GM06990 (cell line): ENCODE data around the gene SLITRK2.

ENCODE experiments used
- DNase-seq: peaks from one replicate; pipeline ENCODE4 v3.0.0-alpha.2; 2011; ENCODE audit not compliant: insufficient read length; ENCODE audit errors: extremely low read depth
- H3K27me3 ChIP-seq: replicated peaks from 2 replicates; pipeline ENCODE4 v1.6.0; 2011; ENCODE audit warnings: low read length; ENCODE audit not compliant: control insufficient read depth, insufficient read depth
- H3K36me3 ChIP-seq: 2 replicates; pipeline ENCODE4 v1.5.1; 2011; ENCODE audit warnings: low read length; ENCODE audit not compliant: control insufficient read depth, insufficient read depth
- H3K4me3 ChIP-seq: replicated peaks from 2 replicates; pipeline ENCODE4 v1.5.1; 2011; ENCODE audit warnings: low read depth, mild to moderate bottlenecking, control low read depth, low read length
- CTCF ChIP-seq: IDR thresholded peaks from 2 replicates; pipeline ENCODE4 v1.5.1; 2011; ENCODE audit warnings: low read length, control low read depth, mild to moderate bottlenecking, inconsistent platforms; ENCODE audit not compliant: insufficient read depth, poor library complexity, severe bottlenecking

SLITRK2 gene

GRCh38 chrX:145844886-145845285 is 27.3 kb downstream of the SLITRK2 start:
- Histone ChIP-seq H3K27me3 (no peaks in the 10 kb centered on the region), H3K4me3 (no peak overlapping the region), H3K36me3 (no peaks in the 10 kb centered on the region)
- DNase-seq = no peak
- TF ChIP-seq CTCF = no peak

GRCh38 chrX:145848448-145848847 is 30.8 kb downstream of the SLITRK2 start:
- H3K36me3 ChIP-seq = no peaks in the 10 kb centered on the region
- no peak for TF ChIP-seq CTCF
- no peak for DNase-seq
- H3K4me3 ChIP-seq = no peak overlapping the region
- no peaks in the 10 kb centered on the region for H3K27me3 ChIP-seq

- DNase-seq = no peak
- Histone ChIP-seq H3K36me3 (no peaks in the 10 kb centered on the region), H3K4me3 (no peak overlapping the region), H3K27me3 (no peaks in the 10 kb centered on the region)
- no peak for TF ChIP-seq CTCF
Measured at GRCh38 chrX:145848857-145849256, 31.2 kb downstream of the SLITRK2 start.

GRCh38 chrX:145853181-145853580 is 35.6 kb downstream of the SLITRK2 start:
- no peak for DNase-seq
- Histone ChIP-seq H3K27me3 (no peaks in the 10 kb centered on the region), H3K4me3 (no peak overlapping the region), H3K36me3 (no peaks in the 10 kb centered on the region)
- no peak for TF ChIP-seq CTCF

- Histone ChIP-seq H3K36me3 (no peaks in the 10 kb centered on the region), H3K27me3 (no peaks in the 10 kb centered on the region), H3K4me3 (no peak overlapping the region)
- DNase-seq = no peak
- TF ChIP-seq CTCF = no peak
Measured at GRCh38 chrX:145856181-145856580, 38.6 kb downstream of the SLITRK2 start.

- no peak for TF ChIP-seq CTCF
- DNase-seq = no peak
- H3K36me3 ChIP-seq = no peaks in the 10 kb centered on the region
- no peaks in the 10 kb centered on the region for H3K27me3 ChIP-seq
- no peak overlapping the region for H3K4me3 ChIP-seq
Measured at GRCh38 chrX:145861818-145862217, 44.2 kb downstream of the SLITRK2 start.
